Loucy (cell line): ENCODE results near the gene CEP290.

Experiments used
- H2AFZ ChIP-seq: fragments of 200-600 bp; sonication (generic); 2 replicates; pipeline ENCODE4 v1.6.0; 2016; ENCODE audit warnings: antibody characterized with exemption, mild to moderate bottlenecking, low read length, moderate library complexity
- H3F3A ChIP-seq: fragments of 200-600 bp; 2 replicates; pipeline ENCODE4 v1.6.0; 2016; ENCODE audit warnings: antibody characterized with exemption, low read depth, mild to moderate bottlenecking
- H3K27me3 ChIP-seq: fragments of 200-600 bp; sonication (generic); 2 replicates; pipeline ENCODE4 v1.6.1; 2014; ENCODE audit warnings: low read length, mild to moderate bottlenecking; ENCODE audit not compliant: insufficient read depth, poor library complexity, severe bottlenecking
- H3K36me3 ChIP-seq: fragments of 200-600 bp; sonication (generic); 2 replicates; pipeline ENCODE4 v1.6.1; 2016; ENCODE audit warnings: low read length; ENCODE audit not compliant: insufficient read depth
- H3K4me1 ChIP-seq: fragments of 200-600 bp; sonication (generic); 2 replicates; pipeline ENCODE4 v1.5.1; 2014; ENCODE audit warnings: low read length, mild to moderate bottlenecking; ENCODE audit not compliant: insufficient read depth, poor library complexity, severe bottlenecking
- H3K4me2 ChIP-seq: fragments of 200-600 bp; sonication (generic); 2 replicates; pipeline ENCODE4 v1.6.0; 2014; ENCODE audit warnings: antibody characterized with exemption, low read length, low read depth, mild to moderate bottlenecking; ENCODE audit not compliant: poor library complexity, severe bottlenecking
- H3K4me3 ChIP-seq: fragments of 200-600 bp; sonication (generic); 2 replicates; pipeline ENCODE4 v1.5.1; 2014; ENCODE audit warnings: low read length, mild to moderate bottlenecking, mixed read lengths; ENCODE audit not compliant: poor library complexity, severe bottlenecking
- H3K79me2 ChIP-seq: fragments of 200-600 bp; sonication (generic); 2 replicates; pipeline ENCODE4 v1.6.1; 2014; ENCODE audit warnings: low read length; ENCODE audit not compliant: insufficient read depth
- H3K9ac ChIP-seq: fragments of 200-600 bp; sonication (generic); 2 replicates; pipeline ENCODE4 v1.6.0; 2014; ENCODE audit warnings: mild to moderate bottlenecking, low read depth, low read length, moderate library complexity; ENCODE audit not compliant: poor library complexity, severe bottlenecking
- H3K9me2 ChIP-seq: fragments of 200-600 bp; sonication (generic); replicated peaks from 2 replicates; pipeline ENCODE4 v1.6.1; 2016; ENCODE audit warnings: low read depth, low read length, mixed read lengths
- H3K9me3 ChIP-seq: fragments of 200-600 bp; sonication (generic); 2 replicates; pipeline ENCODE4 v1.6.1; 2014; ENCODE audit warnings: mild to moderate bottlenecking, antibody characterized with exemption, low read length, low read depth; ENCODE audit not compliant: insufficient read depth
- H4K20me1 ChIP-seq: fragments of 200-600 bp; sonication (generic); 2 replicates; pipeline ENCODE4 v1.6.0; 2014; ENCODE audit warnings: antibody characterized with exemption, low read length, mild to moderate bottlenecking; ENCODE audit not compliant: insufficient read depth, poor library complexity, severe bottlenecking
- EZH2phosphoT487 ChIP-seq: fragments of 200-600 bp; IDR thresholded peaks from 2 replicates; pipeline ENCODE4 v1.6.1; 2018; ENCODE audit warnings: antibody characterized with exemption, mild to moderate bottlenecking, moderate library complexity, borderline replicate concordance
- TF ChIP-seq, protein P1 (sequence below): fragments of 200-600 bp; sonication (generic); conservative IDR thresholded peaks from 2 replicates; pipeline ENCODE4 v1.5.1; 2014; ENCODE audit warnings: mild to moderate bottlenecking, antibody characterized with exemption, low read length

CEP290 gene

DNA sequence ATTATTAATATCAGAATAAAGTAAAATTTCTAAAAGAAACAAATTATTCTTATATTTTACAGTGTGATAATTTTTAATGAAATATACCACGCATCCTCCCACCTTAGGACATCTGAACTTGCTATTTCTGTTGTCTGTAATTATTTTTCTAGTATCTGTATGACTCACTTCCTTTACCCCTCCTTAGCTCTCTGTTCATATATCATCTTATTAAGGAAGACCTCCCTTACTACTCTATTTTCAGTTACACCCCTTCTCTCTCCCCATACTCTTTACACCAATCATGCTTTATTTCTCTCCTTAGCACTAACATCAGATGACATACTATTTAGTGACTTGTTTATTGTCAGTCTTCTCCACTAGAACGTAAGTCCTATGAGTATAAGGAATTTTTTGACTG, 78.5 kb downstream of the CEP290 start:
- TF ChIP-seq EZH2phosphoT487: no peak
- TF ChIP-seq, protein P1, sequence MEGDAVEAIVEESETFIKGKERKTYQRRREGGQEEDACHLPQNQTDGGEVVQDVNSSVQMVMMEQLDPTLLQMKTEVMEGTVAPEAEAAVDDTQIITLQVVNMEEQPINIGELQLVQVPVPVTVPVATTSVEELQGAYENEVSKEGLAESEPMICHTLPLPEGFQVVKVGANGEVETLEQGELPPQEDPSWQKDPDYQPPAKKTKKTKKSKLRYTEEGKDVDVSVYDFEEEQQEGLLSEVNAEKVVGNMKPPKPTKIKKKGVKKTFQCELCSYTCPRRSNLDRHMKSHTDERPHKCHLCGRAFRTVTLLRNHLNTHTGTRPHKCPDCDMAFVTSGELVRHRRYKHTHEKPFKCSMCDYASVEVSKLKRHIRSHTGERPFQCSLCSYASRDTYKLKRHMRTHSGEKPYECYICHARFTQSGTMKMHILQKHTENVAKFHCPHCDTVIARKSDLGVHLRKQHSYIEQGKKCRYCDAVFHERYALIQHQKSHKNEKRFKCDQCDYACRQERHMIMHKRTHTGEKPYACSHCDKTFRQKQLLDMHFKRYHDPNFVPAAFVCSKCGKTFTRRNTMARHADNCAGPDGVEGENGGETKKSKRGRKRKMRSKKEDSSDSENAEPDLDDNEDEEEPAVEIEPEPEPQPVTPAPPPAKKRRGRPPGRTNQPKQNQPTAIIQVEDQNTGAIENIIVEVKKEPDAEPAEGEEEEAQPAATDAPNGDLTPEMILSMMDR: no peak
- Histone ChIP-seq H3K9me3 (no peaks in the 10 kb centered on the region), H3K4me2 (no peak overlapping the region), H2AFZ (no peak overlapping the region), H4K20me1 (no peaks in the 10 kb centered on the region), H3F3A (no peaks in the 10 kb centered on the region), H3K4me1 (peaks cover 7% of the 10 kb centered on the region), H3K4me3 (no peak overlapping the region), H3K36me3 (peaks cover 10% of the 10 kb centered on the region; the same call in 1 of the 2 replicates), H3K27me3 (no peaks in the 10 kb centered on the region), H3K9ac (no peak overlapping the region), H3K79me2 (no peaks in the 10 kb centered on the region), H3K9me2 (no peaks in the 10 kb centered on the region)

DNA sequence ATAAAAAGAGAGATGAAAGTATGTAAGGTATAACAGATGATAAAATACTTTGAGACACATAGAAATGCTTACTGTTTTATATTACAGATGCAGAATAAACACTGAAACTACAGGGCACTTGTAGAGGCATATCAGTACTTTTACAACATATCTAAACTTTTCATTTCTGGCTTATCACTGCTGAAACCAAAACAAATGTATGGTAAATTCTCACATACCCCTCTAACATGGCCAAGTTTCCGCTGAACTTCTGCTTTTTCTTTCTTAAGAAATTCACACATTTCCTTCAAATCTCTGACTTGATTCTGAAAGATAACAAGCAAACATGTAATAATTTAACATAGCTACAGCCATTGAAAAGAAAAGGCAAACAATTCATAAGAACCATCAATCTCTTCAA, 79.4 kb downstream of the CEP290 start:
- TF ChIP-seq EZH2phosphoT487: no peak
- TF ChIP-seq, protein P1: no peak
- no peaks in the 10 kb centered on the region for H3K79me2 ChIP-seq
- H4K20me1 ChIP-seq: no peaks in the 10 kb centered on the region
- H3K27me3 ChIP-seq: no peaks in the 10 kb centered on the region
- no peaks in the 10 kb centered on the region for H3K9me2 ChIP-seq
- peaks cover 18% of the 10 kb centered on the region; the same call in 1 of the 2 replicates for H3K36me3 ChIP-seq
- no peaks in the 10 kb centered on the region for H3K9me3 ChIP-seq
- H3K4me2 ChIP-seq: no peak overlapping the region
- H3K9ac ChIP-seq: no peak overlapping the region
- H2AFZ ChIP-seq: no peak overlapping the region
- H3F3A ChIP-seq: no peaks in the 10 kb centered on the region
- H3K4me1 ChIP-seq: peaks cover 7% of the 10 kb centered on the region
- H3K4me3 ChIP-seq: no peak overlapping the region

DNA sequence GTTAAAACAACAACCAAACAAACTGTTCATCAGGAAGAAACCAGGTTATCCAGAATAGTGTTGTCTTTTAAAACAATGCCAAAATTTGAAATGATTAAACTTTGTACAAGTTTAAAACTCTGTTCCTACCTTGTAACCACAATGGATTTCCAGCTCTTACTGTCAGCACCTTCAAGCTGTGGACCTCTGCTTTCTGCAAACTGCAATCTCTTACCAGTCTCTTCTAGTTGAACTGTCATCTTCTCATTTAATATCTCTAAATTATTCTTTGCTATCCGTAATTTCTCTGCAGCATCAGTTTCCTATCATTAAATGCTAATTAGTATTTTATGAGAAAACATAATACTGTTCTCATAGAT, 83.2 kb downstream of the CEP290 start:
- Histone ChIP-seq H3K4me3 (no peak overlapping the region), H3K9me3 (no peaks in the 10 kb centered on the region), H3K4me2 (no peak overlapping the region), H3F3A (no peaks in the 10 kb centered on the region), H3K36me3 (peaks cover 29% of the 10 kb centered on the region; the same call in 1 of the 2 replicates), H3K4me1 (peaks cover 3% of the 10 kb centered on the region), H3K79me2 (no peaks in the 10 kb centered on the region), H2AFZ (no peak overlapping the region), H4K20me1 (no peaks in the 10 kb centered on the region), H3K9me2 (no peaks in the 10 kb centered on the region), H3K9ac (no peak overlapping the region), H3K27me3 (no peaks in the 10 kb centered on the region)
- TF ChIP-seq, protein P1: no peak
- TF ChIP-seq EZH2phosphoT487: no peak
